ENCODE data around the gene DEFB114.

GRCh38 chr6:50003139-50003538, 39.2 kb upstream of the DEFB114 start:
- TF ChIP-seq CTCF (IDR thresholded peaks at IDR 0.05; ENCODE audit: low read length): no peak
- TF ChIP-seq EZH2 (IDR thresholded peaks at IDR 0.05; ENCODE audit: borderline replicate concordance, low read length): no peak
